ENCODE data around the gene GOLGA6L7. TPM values are rescaled to one million over a fixed set of nuclear protein-coding genes. Genes with fewer than 3 reads are reported as not detected.
"Not testable (repeated sequence)": the region's sequence is repeated elsewhere in the genome, so short reads cannot be mapped to it uniquely, and the experiment has no call there.

Gene GOLGA6L7
- total and polyA plus RNA-seq, 2 of the 4 experiments (the other 2 are of a cell fraction): not detected

DNA sequence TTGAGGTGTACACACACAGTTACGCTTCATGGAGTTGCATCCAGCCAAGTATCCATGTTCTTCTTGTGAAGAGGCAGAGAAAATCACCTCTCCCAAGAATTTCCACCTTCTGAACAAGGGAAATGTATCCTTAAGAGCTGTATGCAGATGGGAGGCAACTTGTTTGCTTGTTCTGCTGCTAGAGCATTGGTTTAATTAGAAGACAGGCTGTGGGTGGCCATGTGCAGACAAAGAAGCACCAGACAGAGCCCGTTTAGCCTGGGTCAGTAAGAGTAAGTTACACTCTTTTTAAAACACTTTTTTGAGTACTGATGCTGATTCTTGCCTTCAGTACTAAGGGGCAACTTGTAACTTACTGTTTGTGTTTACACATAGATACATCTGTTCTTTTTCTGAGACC, 50.2 kb downstream of the GOLGA6L7 start:
- H3K18ac ChIP-seq (ENCODE audit: low read depth, low read length); H3K36me3 ChIP-seq (ENCODE audit: control insufficient read depth, insufficient read depth, low read length); H3K4me3 ChIP-seq (ENCODE audit: insufficient read depth, low read depth, low read length); H3K23ac ChIP-seq (ENCODE audit: low read depth, low read length); ATAC-seq (ENCODE audit: low read depth); H3K27ac ChIP-seq (ENCODE audit: insufficient read depth, low read length); H3K9me3 ChIP-seq (ENCODE audit: control insufficient read depth, insufficient read depth, low read length); H3K4me1 ChIP-seq (ENCODE audit: control insufficient read depth, insufficient read depth, low read length); H3K4ac ChIP-seq (ENCODE audit: low read depth, low read length); H3K9me1 ChIP-seq (ENCODE audit: insufficient read depth, low read length); H2AK5ac ChIP-seq (ENCODE audit: low read depth, low read length); in situ Hi-C loops (cut with MboI; ENCODE audit: low sequenced_read_pairs); H4K8ac ChIP-seq (ENCODE audit: low read depth in 2 of 2, low read length in 2 of 2); H2BK20ac ChIP-seq (ENCODE audit: low read depth, low read length); DNase-seq; H4K5ac ChIP-seq (ENCODE audit: low read depth, low read length); H3K79me1 ChIP-seq (ENCODE audit: low read depth in 1 of 2, low read length in 2 of 2); H3K4me2 ChIP-seq (ENCODE audit: low read depth, low read length); CTCF ChIA-PET; H3K27me3 ChIP-seq (ENCODE audit: control insufficient read depth, insufficient read depth, low read length); H2BK15ac ChIP-seq (ENCODE audit: low read depth, low read length); H4K91ac ChIP-seq (ENCODE audit: insufficient read depth, low read depth, low read length); H2BK120ac ChIP-seq (ENCODE audit: low read depth, low read length); POLR2A ChIA-PET (ENCODE audit: unreplicated experiment); intact Hi-C loops (cut with micrococcal nuclease); BruUV-seq (replicated peaks); H2BK5ac ChIP-seq (ENCODE audit: low read depth, low read length, poor library complexity, severe bottlenecking); H2AFZ ChIP-seq (replicated peaks; ENCODE audit: low read length, poor library complexity); H2AK9ac ChIP-seq (replicated peaks; ENCODE audit: low read depth, low read length, poor library complexity); H3K14ac ChIP-seq (replicated peaks; ENCODE audit: low read depth, low read length); H4K20me1 ChIP-seq (ENCODE audit: insufficient read depth, low read length); H3K9ac ChIP-seq (ENCODE audit: low read depth, low read length); dilution Hi-C loops (cut with HindIII; ENCODE audit: low sequenced_read_pairs, unreplicated experiment); H3K56ac ChIP-seq (ENCODE audit: extremely low read depth, insufficient read depth, low read length): not testable (repeated sequence)
- no CpG with 5 or more reads among the region's 2 CpGs for WGBS, 2 experiments (ENCODE audit: extremely low coverage in 2 of 2, insufficient read length in 1 of 2)

Measured in IMR-90 (cell line).